ENCODE data around the gene TTYH2.

TTYH2 gene

DNA sequence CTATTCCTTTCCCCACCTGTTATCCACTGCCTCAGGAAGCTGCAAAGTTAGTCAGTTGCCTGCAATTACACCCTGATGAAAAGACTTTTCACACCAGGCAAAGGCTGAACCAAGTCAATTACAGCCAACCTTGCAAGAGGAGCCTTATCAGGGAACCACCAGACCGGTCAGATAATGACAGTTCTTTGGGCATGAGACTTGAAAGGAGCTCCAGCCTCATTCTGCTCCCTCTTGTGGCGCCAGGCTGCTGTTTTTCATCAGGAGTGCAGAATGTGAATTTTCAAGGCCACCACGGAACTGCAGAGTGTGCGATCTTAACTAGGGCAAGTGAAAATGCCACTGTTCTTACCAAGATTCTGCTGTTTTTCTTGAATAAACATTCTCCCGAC, 83.2 kb downstream of the TTYH2 start:
- no peak for FAIRE-seq

- FAIRE-seq: no peak
Observed at GRCh38 chr17:74297941-74298340, 84.6 kb downstream of the TTYH2 start.

DNA sequence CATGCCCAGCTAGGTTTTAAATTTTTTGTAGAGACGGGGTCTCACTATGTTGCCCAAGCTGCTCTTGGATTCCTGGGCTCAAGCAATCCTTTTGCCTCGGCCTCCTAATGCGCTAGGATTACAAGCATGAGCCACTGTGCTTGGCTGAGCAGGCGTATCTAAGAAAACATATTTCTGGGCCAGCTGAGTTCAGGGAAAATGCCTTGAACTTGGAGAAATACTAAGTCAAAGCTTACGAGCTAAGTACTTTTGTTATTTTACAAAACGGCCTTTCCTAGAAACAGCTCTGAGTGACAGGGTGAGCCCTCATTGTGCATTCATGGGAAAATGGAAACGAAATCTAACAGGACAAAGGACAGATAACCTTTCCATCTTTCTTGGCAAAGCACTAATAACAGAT, 85.4 kb downstream of the TTYH2 start:
- no peak for FAIRE-seq

GRCh38 chr17:74299226-74300009, 86.0 kb downstream of the TTYH2 start:
- FAIRE-seq: no peak

GRCh38 chr17:74303305-74303704, 89.9 kb downstream of the TTYH2 start:
- no peak for FAIRE-seq

- no peak for FAIRE-seq
Observed at GRCh38 chr17:74304184-74304583, 90.8 kb downstream of the TTYH2 start.

DNA sequence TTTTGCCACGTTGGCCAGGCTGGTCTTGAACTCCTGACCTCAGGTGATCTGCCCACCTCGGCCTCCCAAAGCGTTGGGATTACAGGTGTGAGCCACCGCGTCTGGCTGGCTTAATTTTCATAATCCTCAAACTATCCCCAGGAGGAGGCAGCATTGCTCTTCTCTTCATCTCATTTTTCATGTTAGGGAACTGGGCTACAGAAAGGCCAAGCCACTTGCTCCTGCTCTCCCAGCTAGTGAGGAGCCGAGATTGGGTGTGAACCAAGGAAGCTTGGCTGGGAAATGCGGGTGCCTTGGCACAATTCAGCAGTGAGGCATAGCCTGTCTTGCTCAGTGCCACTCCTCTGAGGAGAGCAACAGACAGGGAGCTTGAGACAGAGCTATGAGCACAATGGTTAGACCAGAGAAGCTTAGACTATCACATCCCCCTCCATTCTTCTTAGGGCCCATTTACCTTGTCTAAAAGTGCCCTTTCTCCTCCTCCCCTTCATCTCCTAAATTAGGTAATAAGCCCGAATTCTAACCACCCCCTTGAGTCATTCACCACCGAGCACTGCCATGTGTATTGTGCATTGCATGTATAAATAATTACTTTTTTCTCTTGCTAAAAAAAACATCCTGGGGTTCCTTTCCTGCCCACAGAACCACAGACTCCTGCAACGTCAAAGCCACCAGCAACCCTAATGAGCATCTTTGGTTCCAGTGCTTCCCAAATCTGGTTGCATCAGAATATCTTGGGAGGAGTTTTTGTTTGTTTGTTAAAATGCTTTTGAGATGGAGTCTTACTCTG, 92.7 kb downstream of the TTYH2 start:
- no peak for FAIRE-seq

GRCh38 chr17:74307984-74308773, 94.8 kb downstream of the TTYH2 start:
- FAIRE-seq: no peak

GRCh38 chr17:74309902-74310301, 96.5 kb downstream of the TTYH2 start:
- FAIRE-seq: no peak

Measured in A204.1 (cell line).